Stimulated activated naive CD8-positive, alpha-beta T cell treated with anti-CD3 and anti-CD28 coated beads, Interleukin-15, Interleukin-2, amounts not matched to agents 100 ng/mL and 50 ng/mL, for 24 hours (primary cell): ENCODE measurements around the gene TRIM38.
"Not testable (repeated sequence)": the region's sequence is repeated elsewhere in the genome, so short reads cannot be mapped to it uniquely, and the experiment has no call there.

ENCODE experiments used
- H3K27ac Mint-ChIP-seq: one replicate; pipeline ENCODE4 v1.8.0; 2021; ENCODE audit warnings: mild to moderate bottlenecking, mixed read lengths
- H3K27me3 Mint-ChIP-seq: one replicate; pipeline ENCODE4 v1.8.0; 2021; ENCODE audit warnings: mixed read lengths
- H3K36me3 Mint-ChIP-seq: one replicate; pipeline ENCODE4 v1.8.0; 2021; ENCODE audit warnings: low read depth, mixed read lengths
- H3K4me1 Mint-ChIP-seq: one replicate; pipeline ENCODE4 v1.8.0; 2021; ENCODE audit warnings: low read depth, mixed read lengths
- H3K4me3 Mint-ChIP-seq: one replicate; pipeline ENCODE4 v1.8.0; 2021; ENCODE audit warnings: mild to moderate bottlenecking, mixed read lengths
- H3K9me3 Mint-ChIP-seq: one replicate; pipeline ENCODE4 v1.8.0; 2021; ENCODE audit warnings: mixed read lengths

Gene TRIM38

GRCh38 chr6:25962149-25963127 is at the start of gene TRIM38:
TRIM38 (plus strand) TSS chr6:25962802; CDS start chr6:25966523, 3,721 bp downstream.
- Mint-ChIP-seq H3K27me3 (no peaks in the 10 kb centered on the region), H3K9me3 (peaks cover 24% of the 10 kb centered on the region), H3K27ac (peak within 1 kb of the TSS; percentile 96), H3K36me3 (peaks cover 48% of the 10 kb centered on the region), H3K4me1 (peaks cover 90% of the 10 kb centered on the region), H3K4me3 (peak within 1 kb of the TSS; percentile 97)

GRCh38 chr6:25913741-25914140 is 48.9 kb upstream of the TRIM38 start:
- H3K36me3 Mint-ChIP-seq: no peaks in the 10 kb centered on the region
- peaks cover 4% of the 10 kb centered on the region for H3K9me3 Mint-ChIP-seq
- H3K27ac Mint-ChIP-seq: no peak overlapping the region
- H3K4me1 Mint-ChIP-seq: peaks cover 15% of the 10 kb centered on the region
- H3K27me3 Mint-ChIP-seq: peaks cover 15% of the 10 kb centered on the region
- H3K4me3 Mint-ChIP-seq: no peak overlapping the region

GRCh38 chr6:25916330-25916729 is 46.3 kb upstream of the TRIM38 start:
- H3K9me3 Mint-ChIP-seq: peaks cover 4% of the 10 kb centered on the region
- H3K36me3 Mint-ChIP-seq: no peaks in the 10 kb centered on the region
- H3K27me3 Mint-ChIP-seq: peaks cover 15% of the 10 kb centered on the region
- peaks cover 21% of the 10 kb centered on the region for H3K4me1 Mint-ChIP-seq
- no peak overlapping the region for H3K27ac Mint-ChIP-seq
- H3K4me3 Mint-ChIP-seq: no peak overlapping the region

GRCh38 chr6:25916789-25917490 is 45.7 kb upstream of the TRIM38 start:
- peaks cover 4% of the 10 kb centered on the region for H3K9me3 Mint-ChIP-seq
- peaks cover 10% of the 10 kb centered on the region for H3K27me3 Mint-ChIP-seq
- H3K4me3 Mint-ChIP-seq: no peak overlapping the region
- H3K27ac Mint-ChIP-seq: no peak overlapping the region
- H3K4me1 Mint-ChIP-seq: peaks cover 21% of the 10 kb centered on the region
- H3K36me3 Mint-ChIP-seq: no peaks in the 10 kb centered on the region

- peaks cover 10% of the 10 kb centered on the region for H3K27me3 Mint-ChIP-seq
Measured at GRCh38 chr6:25918083-25918683, 44.4 kb upstream of the TRIM38 start.

GRCh38 chr6:25919657-25920056 is 42.9 kb upstream of the TRIM38 start:
- Mint-ChIP-seq H3K4me3 (no peak overlapping the region), H3K27ac (no peak overlapping the region), H3K36me3 (no peaks in the 10 kb centered on the region), H3K27me3 (peaks cover 3% of the 10 kb centered on the region), H3K4me1 (peaks cover 17% of the 10 kb centered on the region), H3K9me3 (peaks cover 4% of the 10 kb centered on the region)

More at GRCh38 chr6:25918083-25918683, 44.4 kb upstream of the TRIM38 start:
- Mint-ChIP-seq H3K9me3 (peaks cover 4% of the 10 kb centered on the region), H3K36me3 (no peaks in the 10 kb centered on the region), H3K4me3 (no peak overlapping the region), H3K4me1 (peaks cover 21% of the 10 kb centered on the region), H3K27ac (peak overlapping the region; percentile 61)

- H3K27me3 Mint-ChIP-seq: peaks cover 3% of the 10 kb centered on the region
- H3K4me1 Mint-ChIP-seq: peaks cover 17% of the 10 kb centered on the region
- no peak overlapping the region for H3K27ac Mint-ChIP-seq
- H3K4me3 Mint-ChIP-seq: no peak overlapping the region
- no peaks in the 10 kb centered on the region for H3K36me3 Mint-ChIP-seq
- H3K9me3 Mint-ChIP-seq: peaks cover 4% of the 10 kb centered on the region
Measured at GRCh38 chr6:25921525-25922203, 40.9 kb upstream of the TRIM38 start.

- no peaks in the 10 kb centered on the region for H3K36me3 Mint-ChIP-seq
- no peak overlapping the region for H3K27ac Mint-ChIP-seq
- H3K4me1 Mint-ChIP-seq: peaks cover 17% of the 10 kb centered on the region
- no peak overlapping the region for H3K4me3 Mint-ChIP-seq
- peaks cover 3% of the 10 kb centered on the region for H3K27me3 Mint-ChIP-seq
- peaks cover 4% of the 10 kb centered on the region for H3K9me3 Mint-ChIP-seq
Measured at GRCh38 chr6:25922301-25922700, 40.3 kb upstream of the TRIM38 start.

GRCh38 chr6:25925876-25926275 is 36.7 kb upstream of the TRIM38 start:
- H3K9me3 Mint-ChIP-seq: no peaks in the 10 kb centered on the region
- H3K27me3 Mint-ChIP-seq: peaks cover 3% of the 10 kb centered on the region
- H3K4me3 Mint-ChIP-seq: no peak overlapping the region
- no peak overlapping the region for H3K27ac Mint-ChIP-seq
- H3K4me1 Mint-ChIP-seq: peaks cover 2% of the 10 kb centered on the region
- H3K36me3 Mint-ChIP-seq: no peaks in the 10 kb centered on the region

- Mint-ChIP-seq H3K4me3 (no peak overlapping the region), H3K27ac (no peak overlapping the region), H3K36me3 (no peaks in the 10 kb centered on the region), H3K4me1 (no peaks in the 10 kb centered on the region), H3K27me3 (peaks cover 3% of the 10 kb centered on the region), H3K9me3 (no peaks in the 10 kb centered on the region)
Measured at GRCh38 chr6:25927178-25927577, 35.4 kb upstream of the TRIM38 start.

- no peaks in the 10 kb centered on the region for H3K4me1 Mint-ChIP-seq
- H3K27ac Mint-ChIP-seq: no peak overlapping the region
- no peaks in the 10 kb centered on the region for H3K9me3 Mint-ChIP-seq
- no peaks in the 10 kb centered on the region for H3K36me3 Mint-ChIP-seq
- no peaks in the 10 kb centered on the region for H3K27me3 Mint-ChIP-seq
- H3K4me3 Mint-ChIP-seq: no peak overlapping the region
Measured at GRCh38 chr6:25927756-25928216, 34.8 kb upstream of the TRIM38 start.

- Mint-ChIP-seq H3K4me1 (no peaks in the 10 kb centered on the region), H3K9me3 (no peaks in the 10 kb centered on the region), H3K36me3 (no peaks in the 10 kb centered on the region)
Measured at GRCh38 chr6:25928562-25929324, 33.9 kb upstream of the TRIM38 start.

GRCh38 chr6:25929785-25930184 is 32.8 kb upstream of the TRIM38 start:
- H3K4me1 Mint-ChIP-seq, H3K4me3 Mint-ChIP-seq, H3K27ac Mint-ChIP-seq, H3K27me3 Mint-ChIP-seq, H3K36me3 Mint-ChIP-seq, H3K9me3 Mint-ChIP-seq: not testable (repeated sequence)

More at GRCh38 chr6:25928562-25929324, 33.9 kb upstream of the TRIM38 start:
- Mint-ChIP-seq H3K27me3 (no peaks in the 10 kb centered on the region), H3K27ac (no peak overlapping the region), H3K4me3 (no peak overlapping the region)
